Smooth muscle cell (in vitro differentiated cells): ENCODE data around the gene STK17A. TPM values are rescaled to one million over a fixed set of nuclear protein-coding genes. Genes with fewer than 3 reads are reported as not detected.
A peak's percentile ranks its signal among the peaks of the same experiment; 100 is the strongest.

Experiments used
- DNase-seq: peaks from one replicate; lab custom pipeline; 2025; ENCODE audit not compliant: unreplicated experiment; lab: John Stamatoyannopoulos, UW
- H2AFZ ChIP-seq: fragments of 200-600 bp; sonication (generic); 2 replicates; pipeline ENCODE4 v1.6.0; 2016; ENCODE audit warnings: antibody characterized with exemption, low read depth, mild to moderate bottlenecking
- H3F3A ChIP-seq: fragments of 200-600 bp; sonication (generic); 2 replicates; pipeline ENCODE4 v1.6.0; 2017; ENCODE audit warnings: antibody characterized with exemption, low read depth
- H3K27ac ChIP-seq: fragments of 200-600 bp; sonication (generic); 2 replicates; pipeline ENCODE4 v1.5.1; 2016; ENCODE audit warnings: low read depth, mild to moderate bottlenecking
- H3K27me3 ChIP-seq: fragments of 200-600 bp; sonication (generic); 2 replicates; pipeline ENCODE4 v1.6.1; 2016; ENCODE audit warnings: low read depth, mild to moderate bottlenecking
- H3K36me3 ChIP-seq: fragments of 200-600 bp; sonication (generic); 2 replicates; pipeline ENCODE4 v1.5.1; 2016; ENCODE audit warnings: low read depth
- H3K4me1 ChIP-seq: fragments of 200-600 bp; sonication (generic); 2 replicates; pipeline ENCODE4 v1.5.1; 2016; ENCODE audit warnings: low read depth
- H3K4me2 ChIP-seq: fragments of 200-600 bp; sonication (generic); 2 replicates; pipeline ENCODE4 v1.6.0; 2016; ENCODE audit warnings: mild to moderate bottlenecking
- H3K4me3 ChIP-seq: fragments of 200-600 bp; sonication (generic); 2 replicates; pipeline ENCODE4 v1.5.1; 2016; ENCODE audit warnings: mild to moderate bottlenecking
- H3K79me2 ChIP-seq: fragments of 200-600 bp; sonication (generic); 2 replicates; pipeline ENCODE4 v1.6.0; 2016; ENCODE audit warnings: low read depth, mild to moderate bottlenecking
- H3K9ac ChIP-seq: fragments of 200-600 bp; sonication (generic); 2 replicates; pipeline ENCODE4 v1.6.0; 2016; ENCODE audit warnings: low read depth
- H3K9me3 ChIP-seq: fragments of 200-600 bp; sonication (generic); replicated peaks from 2 replicates; pipeline ENCODE4 v1.5.1; 2016; ENCODE audit warnings: low read depth
- H4K20me1 ChIP-seq: fragments of 200-600 bp; sonication (generic); 2 replicates; pipeline ENCODE4 v1.6.0; 2016; ENCODE audit warnings: low read depth
- WGBS: methylation state at CpG from one replicate; pipeline ENCODE4 v1.1.7; 2016; ENCODE audit warnings: low lambda C conversion rate; 5-methylcytosine and 5-hydroxymethylcytosine counted together
- polyA plus RNA-seq: library from polyadenylated mRNA; unstranded; fragments of >200 nt; fragmentation: Nextera tagmentation; extraction: Ambion mirVana; gene quantifications from 2 replicates; pipeline ENCODE4 v1.2.1, GENCODE V29; 2016
- total RNA-seq: library from RNA; depleted of rRNA; stranded (reverse); fragments of >200 nt; gene quantifications from 2 replicates; pipeline ENCODE4 v1.2.3, GENCODE V29; 2014
- TF ChIP-seq, protein P1 (sequence below): fragments of 200-600 bp; sonication (generic); IDR thresholded peaks from 2 replicates; pipeline ENCODE4 v1.5.1; 2017; ENCODE audit warnings: borderline replicate concordance, mild to moderate bottlenecking, antibody characterized with exemption; ENCODE audit not compliant: insufficient read depth, poor library complexity, severe bottlenecking

STK17A gene
- total and polyA plus RNA-seq, 2 experiments from 2014 or later: 21.0 to 28.2 TPM

DNA sequence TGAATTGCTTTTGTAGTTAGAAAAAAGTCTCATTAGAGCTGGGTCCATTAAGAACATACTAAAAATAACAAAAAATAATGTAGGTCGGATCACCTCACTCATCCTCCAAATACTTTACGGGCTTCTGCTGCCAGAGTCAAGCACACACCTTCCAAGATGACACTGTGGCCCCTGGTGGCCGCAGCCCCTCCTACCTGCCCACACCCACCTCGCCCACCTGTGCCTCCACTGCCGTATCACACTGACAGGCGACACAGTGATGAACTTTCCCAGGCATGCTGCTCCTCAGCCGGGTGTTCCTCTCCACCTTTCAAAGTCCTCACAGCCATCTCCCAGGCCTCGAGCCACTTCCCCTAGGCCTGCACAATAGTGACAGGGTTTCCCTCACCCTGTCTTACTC, 60.9 kb downstream of the STK17A start:
- TF ChIP-seq, protein P1, sequence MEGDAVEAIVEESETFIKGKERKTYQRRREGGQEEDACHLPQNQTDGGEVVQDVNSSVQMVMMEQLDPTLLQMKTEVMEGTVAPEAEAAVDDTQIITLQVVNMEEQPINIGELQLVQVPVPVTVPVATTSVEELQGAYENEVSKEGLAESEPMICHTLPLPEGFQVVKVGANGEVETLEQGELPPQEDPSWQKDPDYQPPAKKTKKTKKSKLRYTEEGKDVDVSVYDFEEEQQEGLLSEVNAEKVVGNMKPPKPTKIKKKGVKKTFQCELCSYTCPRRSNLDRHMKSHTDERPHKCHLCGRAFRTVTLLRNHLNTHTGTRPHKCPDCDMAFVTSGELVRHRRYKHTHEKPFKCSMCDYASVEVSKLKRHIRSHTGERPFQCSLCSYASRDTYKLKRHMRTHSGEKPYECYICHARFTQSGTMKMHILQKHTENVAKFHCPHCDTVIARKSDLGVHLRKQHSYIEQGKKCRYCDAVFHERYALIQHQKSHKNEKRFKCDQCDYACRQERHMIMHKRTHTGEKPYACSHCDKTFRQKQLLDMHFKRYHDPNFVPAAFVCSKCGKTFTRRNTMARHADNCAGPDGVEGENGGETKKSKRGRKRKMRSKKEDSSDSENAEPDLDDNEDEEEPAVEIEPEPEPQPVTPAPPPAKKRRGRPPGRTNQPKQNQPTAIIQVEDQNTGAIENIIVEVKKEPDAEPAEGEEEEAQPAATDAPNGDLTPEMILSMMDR: no peak
- no peak overlapping the region for H3K4me3 ChIP-seq
- no peak overlapping the region for H3K4me2 ChIP-seq
- no peak overlapping the region for H3K27ac ChIP-seq
- no peaks in the 10 kb centered on the region for H3K27me3 ChIP-seq
- H3F3A ChIP-seq: peaks cover 17% of the 10 kb centered on the region
- no peak for DNase-seq
- H3K9ac ChIP-seq: no peak overlapping the region
- no peaks in the 10 kb centered on the region for H3K9me3 ChIP-seq
- no peaks in the 10 kb centered on the region for H3K79me2 ChIP-seq
- H2AFZ ChIP-seq: no peak overlapping the region
- H3K36me3 ChIP-seq: no peaks in the 10 kb centered on the region
- WGBS: 81% methylated on average over 8 of the region's 8 CpGs
- H3K4me1 ChIP-seq: peaks cover 38% of the 10 kb centered on the region
- H4K20me1 ChIP-seq: no peaks in the 10 kb centered on the region

GRCh38 chr7:43645699-43646226, 62.9 kb downstream of the STK17A start:
- no peaks in the 10 kb centered on the region for H3K79me2 ChIP-seq
- H3K27me3 ChIP-seq: no peaks in the 10 kb centered on the region
- no peaks in the 10 kb centered on the region for H3K9me3 ChIP-seq
- H3K4me3 ChIP-seq: no peak overlapping the region
- 96% methylated on average over 3 of the region's 3 CpGs for WGBS
- H2AFZ ChIP-seq: no peak overlapping the region
- H3K27ac ChIP-seq: no peak overlapping the region
- TF ChIP-seq, protein P1: no peak
- H3K9ac ChIP-seq: no peak overlapping the region
- H3F3A ChIP-seq: peaks cover 29% of the 10 kb centered on the region
- no peak overlapping the region for H3K4me2 ChIP-seq
- H3K4me1 ChIP-seq: peaks cover 27% of the 10 kb centered on the region
- no peaks in the 10 kb centered on the region for H3K36me3 ChIP-seq
- H4K20me1 ChIP-seq: peaks cover 4% of the 10 kb centered on the region
- no peak for DNase-seq

DNA sequence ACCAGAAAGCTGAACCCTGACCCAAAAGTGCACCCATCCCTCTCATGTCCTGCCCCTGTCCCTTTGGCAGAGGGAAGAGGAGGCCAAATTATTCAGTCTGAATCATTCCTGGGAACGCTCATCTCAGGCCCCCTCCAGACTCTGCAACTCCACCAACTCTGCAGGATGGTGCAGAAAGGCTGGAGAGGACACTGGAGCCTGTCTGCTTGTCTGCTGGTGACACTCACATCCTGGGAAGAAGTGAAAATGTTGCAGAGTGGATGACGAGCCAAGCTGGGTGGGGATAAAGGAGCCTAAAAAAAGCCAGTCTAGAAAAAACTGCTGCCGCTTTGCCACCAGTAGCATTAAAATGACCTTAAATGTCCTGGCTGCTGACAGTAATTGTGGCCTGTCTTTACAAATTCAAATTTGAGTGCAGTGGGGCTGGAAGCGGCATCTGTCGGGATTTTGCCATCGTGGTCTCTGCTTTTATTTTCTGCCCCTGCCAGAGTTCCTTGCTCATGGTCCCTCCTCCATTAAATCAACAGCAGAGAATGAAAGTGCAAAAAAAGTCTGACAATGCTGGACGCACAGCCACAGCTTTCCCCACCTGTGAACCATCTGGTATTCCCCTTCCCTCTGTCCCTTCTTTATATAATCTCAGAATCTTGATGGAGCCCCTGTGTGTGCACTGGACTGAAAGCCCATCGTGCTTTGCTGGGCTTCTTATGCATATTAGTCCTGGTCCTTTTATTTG, 63.9 kb downstream of the STK17A start:
- no peak overlapping the region for H3K9ac ChIP-seq
- no peaks in the 10 kb centered on the region for H3K36me3 ChIP-seq
- H3K9me3 ChIP-seq: no peaks in the 10 kb centered on the region
- TF ChIP-seq, protein P1: no peak
- no peak overlapping the region for H2AFZ ChIP-seq
- WGBS: 45% methylated on average over 8 of the region's 8 CpGs
- no peak overlapping the region for H3K4me3 ChIP-seq
- peak overlapping the region; percentile 89 for H3K27ac ChIP-seq
- no peak for DNase-seq
- peak overlapping the region; percentile 61 for H3K4me2 ChIP-seq
- peaks cover 29% of the 10 kb centered on the region for H3F3A ChIP-seq
- peaks cover 32% of the 10 kb centered on the region for H3K4me1 ChIP-seq
- peaks cover 4% of the 10 kb centered on the region for H4K20me1 ChIP-seq
- no peaks in the 10 kb centered on the region for H3K27me3 ChIP-seq
- no peaks in the 10 kb centered on the region for H3K79me2 ChIP-seq

GRCh38 chr7:43647339-43647672, 64.4 kb downstream of the STK17A start:
- H3K4me2 ChIP-seq: peak overlapping the region; percentile 61
- peak overlapping the region; percentile 53 for H3K9ac ChIP-seq
- DNase-seq: no peak
- no peaks in the 10 kb centered on the region for H3K9me3 ChIP-seq
- H3K4me1 ChIP-seq: peaks cover 32% of the 10 kb centered on the region
- TF ChIP-seq, protein P1: no peak
- H3K27me3 ChIP-seq: no peaks in the 10 kb centered on the region
- 21% methylated on average over 7 of the region's 7 CpGs for WGBS
- H2AFZ ChIP-seq: no peak overlapping the region
- no peaks in the 10 kb centered on the region for H3K79me2 ChIP-seq
- H3K4me3 ChIP-seq: no peak overlapping the region
- H3K36me3 ChIP-seq: no peaks in the 10 kb centered on the region
- peaks cover 4% of the 10 kb centered on the region for H4K20me1 ChIP-seq
- H3K27ac ChIP-seq: peak overlapping the region; percentile 89
- peaks cover 29% of the 10 kb centered on the region for H3F3A ChIP-seq
